Measurements from ENCODE around the gene CLEC18A.
A peak's percentile ranks its signal among the peaks of the same experiment; 100 is the strongest.
"Not testable (repeated sequence)": the region's sequence is repeated elsewhere in the genome, so short reads cannot be mapped to it uniquely, and the experiment has no call there.

Gene CLEC18A

GRCh38 chr16:69952572-69953355, 1.6 kb downstream of the CLEC18A start:
- not testable (repeated sequence) for DNase-seq

- not testable (repeated sequence) for DNase-seq
These were observed 3.1 kb downstream of the CLEC18A start for GRCh38 chr16:69954241-69954640.

- DNase-seq = not testable (repeated sequence)
These were observed 12.2 kb downstream of the CLEC18A start for GRCh38 chr16:69963312-69963711.

GRCh38 chr16:69964960-69965660, 14.0 kb downstream of the CLEC18A start:
- DNase-seq = not testable (repeated sequence)

GRCh38 chr16:69965661-69966054, 14.5 kb downstream of the CLEC18A start:
- not testable (repeated sequence) for DNase-seq

- DNase-seq = not testable (repeated sequence)
These were observed 16.6 kb downstream of the CLEC18A start for GRCh38 chr16:69967688-69968087.

- DNase-seq = not testable (repeated sequence)
These were observed 17.0 kb downstream of the CLEC18A start for GRCh38 chr16:69968125-69968524.

- DNase-seq = not testable (repeated sequence)
These were observed 18.5 kb downstream of the CLEC18A start for GRCh38 chr16:69969657-69970056.

GRCh38 chr16:69972120-69972519, 21.0 kb downstream of the CLEC18A start:
- not testable (repeated sequence) for DNase-seq

- not testable (repeated sequence) for DNase-seq
These were observed 21.8 kb downstream of the CLEC18A start for GRCh38 chr16:69972935-69973334.

- not testable (repeated sequence) for DNase-seq
These were observed 34.1 kb downstream of the CLEC18A start for GRCh38 chr16:69985196-69985595.

GRCh38 chr16:69997956-69998355, 46.8 kb downstream of the CLEC18A start:
- DNase-seq = not testable (repeated sequence)

- DNase-seq = not testable (repeated sequence)
These were observed 48.7 kb downstream of the CLEC18A start for GRCh38 chr16:69999801-70000200.

- peak in 1 of 3 experiments; percentile 3 for DNase-seq
These were observed 52.4 kb downstream of the CLEC18A start for GRCh38 chr16:70003511-70003910.

GRCh38 chr16:70008604-70009003, 57.5 kb downstream of the CLEC18A start:
- not testable (repeated sequence) for DNase-seq

GRCh38 chr16:70010615-70011014, 59.5 kb downstream of the CLEC18A start:
- DNase-seq = not testable (repeated sequence)

- DNase-seq = not testable (repeated sequence)
These were observed 60.0 kb downstream of the CLEC18A start for GRCh38 chr16:70011120-70011519.

- DNase-seq = not testable (repeated sequence)
These were observed 61.2 kb downstream of the CLEC18A start for GRCh38 chr16:70012354-70012753.

- not testable (repeated sequence) for DNase-seq
These were observed 61.8 kb downstream of the CLEC18A start for GRCh38 chr16:70012951-70013350.

Data from NCI-H1417 (cell line).